NCI-H82 (cell line): ENCODE results near the gene DENND1A.
A peak's percentile ranks its signal among the peaks of the same experiment; 100 is the strongest.

ENCODE experiments used
- DNase-seq: peaks from one replicate; lab custom pipeline; 2025; lab: John Stamatoyannopoulos, UW

DENND1A gene

GRCh38 chr9:123426406-123426805, 503.5 kb downstream of the DENND1A start:
- no peak for DNase-seq

DNA sequence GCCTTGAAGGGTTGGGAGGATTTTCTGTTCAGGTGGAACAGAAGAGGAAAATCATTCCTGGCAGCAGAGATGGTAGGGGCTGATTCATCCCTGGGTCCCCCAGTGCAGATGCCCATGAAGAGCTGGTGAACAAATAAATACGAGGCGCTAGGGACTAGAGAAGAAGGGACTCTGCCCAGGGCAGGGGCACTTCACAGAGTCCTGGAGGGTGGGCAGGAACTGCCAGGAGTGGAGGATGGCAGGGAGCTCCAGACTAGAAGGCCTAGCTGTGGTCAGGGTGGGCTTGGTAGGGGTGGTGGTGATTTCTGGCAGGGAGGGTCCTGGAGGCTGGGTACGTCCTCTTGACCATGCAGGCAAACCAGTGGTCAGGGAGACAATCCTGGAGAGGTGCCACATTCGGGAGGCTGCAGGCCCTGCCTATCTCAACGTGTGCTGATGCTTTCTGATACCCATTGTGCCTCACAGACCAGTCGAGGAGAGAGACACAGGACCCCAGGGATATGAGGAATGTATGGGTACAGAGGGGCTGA, 504.0 kb downstream of the DENND1A start:
- DNase-seq: no peak

DNA sequence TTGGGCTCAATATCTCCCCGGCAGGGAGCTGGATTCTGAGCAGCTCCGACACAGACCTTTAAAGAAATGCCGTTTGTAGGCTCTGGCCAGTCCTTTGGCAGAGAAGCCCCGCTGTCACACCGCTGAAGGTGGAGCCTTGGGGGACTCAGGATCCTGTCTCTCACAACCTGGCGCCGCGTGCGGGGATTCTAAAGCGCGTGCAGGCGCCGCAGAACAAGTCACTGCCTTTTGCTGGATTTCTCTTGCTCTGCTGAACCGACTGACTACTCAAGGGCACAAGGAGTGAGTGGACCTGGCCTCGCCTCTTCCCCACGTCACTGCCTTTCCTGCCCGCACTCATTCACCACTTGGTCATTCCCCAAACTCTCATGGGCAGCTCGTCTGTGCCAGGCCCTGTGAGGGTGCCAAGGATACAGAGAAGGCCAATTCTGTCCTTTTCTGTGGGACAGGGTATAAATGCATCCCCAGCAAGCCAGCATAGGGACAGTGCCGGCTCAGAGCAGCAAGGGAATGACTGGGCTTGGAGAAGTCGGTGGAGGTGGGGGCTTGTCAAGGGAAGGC, 504.6 kb downstream of the DENND1A start:
- DNase-seq: no peak

DNA sequence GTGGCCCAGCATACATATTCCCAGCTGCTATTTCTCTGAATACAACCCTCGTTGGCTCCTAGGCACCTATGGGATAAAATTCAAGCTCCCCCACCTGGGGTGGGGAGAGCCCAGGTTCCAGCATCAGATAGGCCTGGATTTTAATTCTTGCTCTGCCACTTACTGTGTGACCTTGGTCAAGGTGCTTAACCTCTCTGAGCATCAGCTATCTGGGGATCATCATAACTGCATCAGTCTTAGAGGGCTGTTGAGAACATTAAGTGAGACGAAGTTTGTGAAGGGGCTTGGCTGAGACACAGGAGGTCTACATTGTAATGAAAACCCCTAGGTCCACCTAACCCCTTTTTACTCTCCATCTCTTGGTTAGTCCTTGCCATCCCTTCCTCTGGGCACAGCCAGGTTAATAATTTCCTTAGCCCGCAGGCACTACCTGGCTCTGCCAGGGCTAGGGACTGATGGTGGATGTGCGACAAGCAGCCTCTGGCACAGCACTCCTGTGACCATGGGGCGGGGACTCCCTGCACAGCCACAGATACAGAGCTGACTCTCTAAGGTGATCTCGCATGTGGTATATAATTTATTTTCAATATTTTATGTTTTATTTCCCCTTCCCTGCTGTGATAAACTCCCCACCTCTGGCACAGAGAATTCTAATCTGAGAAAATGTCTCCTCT, 505.2 kb downstream of the DENND1A start:
- no peak for DNase-seq

DNA sequence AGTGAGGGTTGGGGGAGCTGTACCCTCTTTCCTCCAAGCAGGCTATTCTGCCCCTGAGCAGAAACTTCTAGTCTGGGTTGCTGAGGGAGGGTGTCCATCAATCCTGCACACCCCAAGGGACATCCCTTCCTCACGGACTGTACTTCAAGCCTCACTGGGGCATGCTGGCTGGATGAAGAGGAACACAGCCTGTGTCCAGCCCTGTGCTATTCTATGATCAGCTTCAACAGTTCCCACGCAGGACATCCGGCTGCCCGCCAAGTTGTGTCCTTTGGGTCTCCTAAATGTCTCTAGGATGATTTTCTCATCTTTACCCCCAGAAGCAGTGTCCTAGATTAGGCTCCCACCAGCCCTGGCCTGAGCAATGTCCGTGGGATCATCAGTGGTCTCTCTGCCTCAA, 505.8 kb downstream of the DENND1A start:
- DNase-seq: no peak

GRCh38 chr9:123423311-123423640, 506.6 kb downstream of the DENND1A start:
- no peak for DNase-seq

- no peak for DNase-seq
Observed at GRCh38 chr9:123422635-123423310, 507.2 kb downstream of the DENND1A start.

DNA sequence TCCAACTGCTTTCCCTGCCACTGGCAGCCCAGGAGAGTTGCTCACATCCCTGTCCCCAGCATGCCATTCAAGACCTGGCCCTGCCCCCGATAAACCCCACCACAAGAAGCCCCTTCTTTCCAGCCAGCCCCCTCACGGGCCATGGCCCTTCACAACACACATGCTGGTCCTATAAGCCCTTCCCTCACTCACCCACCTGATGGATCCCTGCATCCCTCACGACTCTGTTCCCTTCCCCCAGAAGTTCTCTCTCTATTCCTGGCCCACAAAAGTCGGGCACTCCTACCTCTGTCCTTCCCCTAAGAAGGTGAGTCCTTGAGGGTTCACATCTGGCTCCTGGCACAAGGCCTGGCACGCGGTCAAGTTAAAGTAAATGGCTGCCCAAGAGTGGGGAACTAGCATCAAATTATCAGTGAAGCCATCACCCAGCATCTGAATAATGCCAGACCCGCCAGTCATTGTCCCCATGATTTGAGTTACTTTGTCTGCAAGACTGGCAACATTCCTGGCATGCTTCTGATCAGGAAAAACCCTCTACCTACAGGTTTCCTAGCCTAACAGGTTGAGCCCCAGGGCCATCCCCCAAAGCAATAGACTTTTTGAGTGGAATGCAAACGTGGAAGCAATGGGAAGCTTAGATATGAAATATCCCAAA, 508.0 kb downstream of the DENND1A start:
- no peak for DNase-seq

GRCh38 chr9:123421186-123421585, 508.7 kb downstream of the DENND1A start:
- DNase-seq: no peak

GRCh38 chr9:123420592-123421111, 509.3 kb downstream of the DENND1A start:
- DNase-seq: no peak

DNA sequence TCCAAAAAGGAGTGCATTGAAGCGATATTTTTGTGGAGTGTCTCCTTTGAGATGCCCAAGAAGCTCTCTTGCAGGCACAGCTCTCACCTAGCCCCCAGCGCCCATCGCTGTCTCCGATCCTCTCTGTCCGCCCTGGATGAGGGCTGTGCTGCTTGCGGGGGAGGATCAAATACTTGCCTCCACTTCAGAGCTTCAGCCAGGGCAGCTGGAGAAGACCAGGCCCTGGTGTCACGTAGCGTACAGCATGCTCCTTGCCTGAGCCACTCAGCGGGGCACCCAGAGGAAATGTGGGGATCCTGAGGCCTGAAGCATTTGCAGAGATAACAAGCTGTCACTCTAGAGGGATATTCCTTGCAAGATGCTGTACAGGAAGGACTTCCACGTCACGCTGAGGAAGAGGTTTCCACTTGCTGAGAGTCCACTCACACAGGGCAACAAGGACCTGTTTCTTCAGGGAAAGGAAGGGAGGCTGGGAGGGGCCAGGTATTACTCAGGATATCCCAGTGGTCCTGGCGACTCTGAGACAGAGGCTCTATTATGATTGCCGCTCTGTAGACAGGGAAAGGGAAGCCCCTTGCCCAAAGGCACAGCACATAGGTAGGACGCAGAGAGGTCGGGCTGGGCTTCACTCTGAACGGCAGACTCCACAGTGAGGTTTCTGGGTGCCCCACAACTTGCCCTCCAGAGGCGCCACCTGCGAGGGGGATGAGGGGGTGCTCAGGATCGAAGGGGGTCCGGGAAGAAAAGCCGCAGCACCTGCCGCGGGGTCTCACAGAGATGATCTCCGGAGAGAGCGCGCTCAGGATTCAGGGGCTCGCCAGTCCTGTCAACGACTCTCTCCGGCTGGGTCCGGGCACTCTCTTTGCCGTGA, 510.0 kb downstream of the DENND1A start:
- DNase-seq: no peak

GRCh38 chr9:123419091-123419490, 510.8 kb downstream of the DENND1A start:
- DNase-seq: no peak

DNA sequence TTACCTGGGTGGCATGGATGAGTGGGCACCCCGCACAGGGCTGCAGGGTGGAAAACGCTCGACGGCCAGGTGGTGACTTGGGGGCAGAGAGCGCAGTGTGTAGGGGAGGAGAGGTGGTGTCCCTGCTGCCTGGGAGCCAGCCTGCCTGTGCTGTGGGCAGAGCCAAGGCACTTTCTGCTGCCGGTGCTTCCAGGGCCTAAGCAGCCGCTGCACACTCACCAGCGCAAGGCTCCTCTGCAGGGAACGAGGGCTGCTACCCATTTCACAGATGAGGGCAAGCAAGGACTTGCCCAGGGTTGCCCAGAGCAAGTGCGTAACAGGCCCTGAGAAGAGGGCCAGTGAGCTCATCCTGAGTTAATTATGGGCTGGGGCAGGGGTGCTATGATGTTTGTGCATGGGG, 511.4 kb downstream of the DENND1A start:
- DNase-seq: no peak

DNA sequence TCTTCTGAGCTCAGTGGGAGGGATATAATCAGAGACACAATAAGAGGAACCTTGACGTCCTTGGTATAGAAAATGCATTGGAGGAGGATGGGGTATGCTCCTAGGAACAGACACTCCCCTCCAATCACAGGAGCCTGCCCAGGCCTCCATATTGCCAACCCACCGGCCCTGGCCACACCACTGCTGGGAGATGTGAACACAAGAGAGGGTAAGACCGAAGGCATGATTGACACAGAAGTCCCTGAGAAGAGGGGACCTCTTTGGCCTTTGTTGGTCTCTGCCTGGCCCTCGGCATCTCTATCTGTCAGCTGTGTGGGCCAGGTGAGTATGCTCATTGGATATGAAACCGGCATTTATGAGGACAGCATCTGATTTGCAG, 511.9 kb downstream of the DENND1A start:
- no peak for DNase-seq

DNA sequence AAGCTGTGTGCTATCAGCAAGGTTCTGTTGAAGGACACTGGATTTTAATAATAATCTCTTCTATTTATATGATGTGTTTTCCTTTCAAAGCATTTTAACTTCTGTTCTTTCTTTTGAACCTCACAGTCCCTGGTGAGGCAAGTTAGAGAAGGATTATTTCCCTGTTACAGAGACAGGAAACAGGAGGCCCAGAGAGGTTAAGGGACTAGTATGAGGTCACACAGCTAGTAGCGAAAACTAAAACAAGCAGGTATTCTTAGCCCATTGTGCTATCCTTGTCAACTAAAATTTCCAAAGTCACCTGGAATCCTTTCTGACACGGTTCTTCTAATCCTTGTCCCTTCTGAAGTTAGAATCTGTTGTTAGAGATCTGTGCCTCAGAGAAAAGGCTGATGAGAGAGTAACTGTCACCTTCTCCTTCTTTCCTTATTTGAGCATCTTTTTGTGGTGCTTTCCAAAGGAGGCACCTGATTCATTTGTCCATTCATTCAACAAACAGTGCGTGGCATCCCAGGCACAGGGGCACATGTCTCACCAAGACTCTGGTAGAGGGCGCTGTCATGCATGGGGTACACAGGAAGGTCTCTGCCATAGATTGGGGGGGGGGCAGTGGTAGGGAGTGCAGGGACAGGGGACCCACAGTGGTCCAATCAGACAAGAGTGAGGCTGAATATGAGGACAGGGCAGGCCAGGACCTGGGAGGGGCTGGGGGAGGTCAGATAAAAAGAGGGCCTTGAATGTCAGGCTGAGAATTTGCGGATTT, 512.5 kb downstream of the DENND1A start:
- peak; percentile 7 for DNase-seq

GRCh38 chr9:123416176-123416575, 513.8 kb downstream of the DENND1A start:
- no peak for DNase-seq

DNA sequence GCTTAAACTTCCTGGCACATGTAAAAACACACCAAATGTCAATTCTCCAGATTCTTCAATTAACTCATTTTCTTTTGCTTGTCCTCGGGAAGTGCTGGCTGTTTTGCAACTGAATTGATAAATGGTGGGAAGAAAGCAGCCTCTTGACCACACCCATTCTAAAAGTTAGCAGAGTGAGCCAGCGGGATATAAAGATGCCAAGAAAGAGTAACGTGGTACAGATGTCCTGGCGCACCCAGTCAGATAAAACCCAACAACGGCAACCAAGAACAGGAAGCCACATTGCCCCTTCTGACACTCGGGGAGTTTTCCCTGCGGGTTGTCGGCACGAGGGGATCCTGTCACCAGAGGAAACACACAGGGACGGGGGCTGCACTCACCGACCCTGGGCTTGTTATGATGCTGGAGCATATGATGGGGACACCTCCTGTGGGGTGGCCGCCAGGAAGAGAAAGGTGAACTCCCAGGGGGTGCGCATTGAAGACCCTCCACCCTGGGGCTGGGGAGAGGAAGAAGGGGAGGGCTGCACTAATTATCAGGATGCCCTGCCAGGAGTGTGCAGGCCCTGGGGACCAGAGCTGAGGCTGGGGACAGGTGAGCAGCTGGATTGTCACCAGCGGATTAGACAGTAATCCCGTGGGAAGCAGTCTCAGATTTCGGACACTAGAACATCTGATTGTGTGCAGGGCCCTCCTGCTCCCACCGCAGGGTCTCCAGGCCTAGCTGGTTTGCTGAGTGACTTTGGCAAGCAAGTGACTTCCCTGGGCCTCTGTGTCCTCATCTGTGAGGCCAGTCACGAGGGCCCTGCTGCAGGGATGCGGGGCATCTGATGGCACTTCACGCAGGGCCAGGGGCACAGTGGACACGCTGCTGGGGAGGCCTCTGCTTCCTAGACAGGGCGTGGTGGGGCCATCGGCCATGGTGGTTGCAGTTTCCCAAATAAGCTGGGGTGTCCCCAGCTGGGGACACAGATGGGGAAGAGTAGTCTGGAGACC, 514.7 kb downstream of the DENND1A start:
- DNase-seq: peak; percentile 80

DNA sequence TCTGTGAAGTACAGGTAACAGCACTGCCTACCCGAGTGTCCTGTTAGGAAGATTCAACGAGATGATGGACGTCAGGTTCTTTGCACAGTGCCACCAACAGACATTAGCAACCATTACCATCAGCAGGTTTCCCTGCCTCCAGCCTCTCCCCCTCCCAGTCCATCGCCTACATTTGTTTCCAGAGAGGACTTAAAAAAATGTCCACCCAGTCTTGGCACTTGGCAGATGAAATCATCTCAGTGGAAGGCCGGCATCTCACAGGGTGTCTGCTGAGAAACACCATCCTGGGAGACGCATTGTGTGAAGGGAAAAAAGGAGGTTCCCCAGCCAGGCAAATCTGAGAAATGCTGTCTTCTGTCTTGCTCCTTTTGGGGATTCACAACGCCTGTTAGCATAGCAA, 515.7 kb downstream of the DENND1A start:
- DNase-seq: no peak

DNA sequence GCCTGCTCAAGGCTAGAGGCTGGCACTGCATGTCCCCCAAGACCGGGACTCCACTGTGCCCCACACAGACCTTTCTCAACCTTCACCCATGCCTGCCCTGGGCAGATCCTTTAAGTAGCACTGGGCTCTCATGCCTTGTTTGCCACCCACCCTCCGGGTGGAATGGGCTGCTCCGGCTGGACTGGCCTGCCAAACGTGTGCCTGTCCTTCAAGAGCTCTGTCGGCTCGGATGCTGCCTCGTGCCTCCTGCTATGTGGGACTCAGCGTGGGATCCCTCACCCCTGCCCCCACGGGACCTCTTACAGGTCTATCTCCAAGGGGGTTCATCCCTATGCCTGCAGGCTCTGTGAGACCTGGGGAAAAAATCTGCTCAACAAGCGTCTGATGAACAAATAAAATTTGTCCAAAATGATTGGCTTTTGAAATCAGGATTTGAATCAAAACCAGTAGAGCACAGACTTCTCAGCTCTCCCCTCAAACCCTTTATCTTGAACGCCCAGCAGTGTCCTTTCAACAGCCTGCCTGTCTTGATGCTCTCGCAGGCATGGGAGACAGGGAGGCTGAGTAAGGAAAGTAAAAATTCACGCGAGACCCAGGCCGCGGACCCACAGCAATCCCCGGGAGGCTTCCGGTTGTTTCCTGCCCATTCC, 517.6 kb downstream of the DENND1A start:
- DNase-seq: no peak
